ENCODE measurements around the gene C17orf67. TPM values are rescaled to one million over a fixed set of nuclear protein-coding genes. Genes with fewer than 3 reads are reported as not detected.

The C17orf67 gene
- total and polyA plus RNA-seq, 2 of the 13 experiments (the other 11 are each of a cell fraction or from before 2014, with no cell fraction given): 0.41 to 0.86 TPM

GRCh38 chr17:56833809-56834379, at the start of gene C17orf67, which contains the start of gene DGKE (continued):
- TF ChIP-seq ZBTB20 (CRISPR knock-in tag; IDR thresholded peaks at IDR 0.05; ENCODE audit: borderline replicate concordance, low read depth) (no peak), ZNF44 (CRISPR knock-in tag; IDR thresholded peaks at IDR 0.05) (no peak), ZNF329 (CRISPR knock-in tag; IDR thresholded peaks at IDR 0.05; ENCODE audit: low read depth) (peak; percentile 56; the same call in 1 of the 2 replicates), ZGPAT (CRISPR knock-in tag; IDR thresholded peaks at IDR 0.05) (peak; percentile 21; the same call in 1 of the 2 replicates), SAP130 (CRISPR knock-in tag; IDR thresholded peaks at IDR 0.05; ENCODE audit: low read depth) (peak; percentile 87), ZHX1 (CRISPR knock-in tag; IDR thresholded peaks at IDR 0.05; ENCODE audit: low read depth) (peak; percentile 87; the same call in 1 of the 2 replicates), ZNF468 (CRISPR knock-in tag; IDR thresholded peaks at IDR 0.05) (peak; percentile 96; the same call in 1 of the 2 replicates), POGK (CRISPR knock-in tag; conservative IDR thresholded peaks at IDR 0.05) (peak; percentile 95), DNMT1 (CRISPR knock-in tag; IDR thresholded peaks at IDR 0.05) (0 out of 2 replicates have a peak, but pooled peaks have one; percentile 34), BATF2 (CRISPR knock-in tag; IDR thresholded peaks at IDR 0.05) (peak; percentile 72), HOXA9 (CRISPR knock-in tag; IDR thresholded peaks at IDR 0.05; ENCODE audit: borderline replicate concordance) (peak; percentile 88; the same call in 1 of the 2 replicates), ZSCAN22 (CRISPR knock-in tag; IDR thresholded peaks at IDR 0.05) (0 out of 2 replicates have a peak, but pooled peaks have one; percentile 24), SMC3 (IDR thresholded peaks at IDR 0.05; ENCODE audit: low read length) (no peak), HBP1 (CRISPR knock-in tag; IDR thresholded peaks at IDR 0.05; ENCODE audit: low read depth) (0 out of 2 replicates have a peak, but pooled peaks have one; percentile 37), HNF1B (CRISPR knock-in tag; IDR thresholded peaks at IDR 0.05) (no peak)
